Measurements from ENCODE around the gene LRP4. TPM values are rescaled to one million over a fixed set of nuclear protein-coding genes. Genes with fewer than 3 reads are reported as not detected.

LRP4 gene
- total RNA-seq, 1 donor from 2014 or later = 9.9 TPM

- H3K27me3 ChIP-seq (ENCODE audit: control insufficient read depth, insufficient read depth, low read length) = no peaks in the 10 kb centered on the region
- DNase-seq (ENCODE audit: low read depth) = no peak
- H3K4me3 ChIP-seq (ENCODE audit: low read depth, low read length) = no peak overlapping the region
- no peak for TF ChIP-seq CTCF (IDR thresholded peaks at IDR 0.05; ENCODE audit: insufficient read depth, low read length, poor library complexity, severe bottlenecking)
- peaks cover 2% of the 10 kb centered on the region for H3K36me3 ChIP-seq (ENCODE audit: control insufficient read depth, insufficient read depth, low read length)
Measured at GRCh38 chr11:46856605-46857343, 61.6 kb downstream of the LRP4 start.

GRCh38 chr11:46855863-46856262 is 62.5 kb downstream of the LRP4 start:
- DNase-seq (ENCODE audit: low read depth) = no peak
- H3K4me3 ChIP-seq (ENCODE audit: low read depth, low read length) = no peak overlapping the region
- no peak for TF ChIP-seq CTCF (IDR thresholded peaks at IDR 0.05; ENCODE audit: insufficient read depth, low read length, poor library complexity, severe bottlenecking)
- H3K27me3 ChIP-seq (ENCODE audit: control insufficient read depth, insufficient read depth, low read length) = no peaks in the 10 kb centered on the region
- H3K36me3 ChIP-seq (ENCODE audit: control insufficient read depth, insufficient read depth, low read length) = peaks cover 2% of the 10 kb centered on the region

- Histone ChIP-seq H3K27me3 (ENCODE audit: control insufficient read depth, insufficient read depth, low read length) (no peaks in the 10 kb centered on the region), H3K36me3 (ENCODE audit: control insufficient read depth, insufficient read depth, low read length) (peaks cover 2% of the 10 kb centered on the region), H3K4me3 (ENCODE audit: low read depth, low read length) (no peak overlapping the region)
- TF ChIP-seq CTCF (IDR thresholded peaks at IDR 0.05; ENCODE audit: insufficient read depth, low read length, poor library complexity, severe bottlenecking) = no peak
- DNase-seq (ENCODE audit: low read depth) = no peak
Measured at GRCh38 chr11:46855167-46855566, 63.2 kb downstream of the LRP4 start.

- TF ChIP-seq CTCF (IDR thresholded peaks at IDR 0.05; ENCODE audit: insufficient read depth, low read length, poor library complexity, severe bottlenecking) = no peak
- H3K27me3 ChIP-seq (ENCODE audit: control insufficient read depth, insufficient read depth, low read length) = no peaks in the 10 kb centered on the region
- H3K36me3 ChIP-seq (ENCODE audit: control insufficient read depth, insufficient read depth, low read length) = no peaks in the 10 kb centered on the region
- H3K4me3 ChIP-seq (ENCODE audit: low read depth, low read length) = no peak overlapping the region
- DNase-seq (ENCODE audit: low read depth) = no peak
Measured at GRCh38 chr11:46850829-46851380, 67.4 kb downstream of the LRP4 start.

- no peak for DNase-seq (ENCODE audit: low read depth)
- H3K4me3 ChIP-seq (ENCODE audit: low read depth, low read length) = no peak overlapping the region
- H3K27me3 ChIP-seq (ENCODE audit: control insufficient read depth, insufficient read depth, low read length) = no peaks in the 10 kb centered on the region
- TF ChIP-seq CTCF (IDR thresholded peaks at IDR 0.05; ENCODE audit: insufficient read depth, low read length, poor library complexity, severe bottlenecking) = no peak
- H3K36me3 ChIP-seq (ENCODE audit: control insufficient read depth, insufficient read depth, low read length) = no peaks in the 10 kb centered on the region
Measured at GRCh38 chr11:46849631-46850030, 68.7 kb downstream of the LRP4 start.

GRCh38 chr11:46846510-46846830 is 71.9 kb downstream of the LRP4 start:
- Histone ChIP-seq H3K27me3 (ENCODE audit: control insufficient read depth, insufficient read depth, low read length) (no peaks in the 10 kb centered on the region), H3K36me3 (ENCODE audit: control insufficient read depth, insufficient read depth, low read length) (no peaks in the 10 kb centered on the region), H3K4me3 (ENCODE audit: low read depth, low read length) (peak overlapping the region; percentile 90)
- no peak for TF ChIP-seq CTCF (IDR thresholded peaks at IDR 0.05; ENCODE audit: insufficient read depth, low read length, poor library complexity, severe bottlenecking)
- no peak for DNase-seq (ENCODE audit: low read depth)

Data from kidney epithelial cell (primary cell).